ENCODE results near the gene ABCB1. TPM values are rescaled to one million over a fixed set of nuclear protein-coding genes. Genes with fewer than 3 reads are reported as not detected.

ABCB1 gene
- total and polyA plus RNA-seq, 2 of the 13 experiments (the other 11 are each of a cell fraction or from before 2014, with no cell fraction given) = 42.8 to 52.6 TPM

DNA sequence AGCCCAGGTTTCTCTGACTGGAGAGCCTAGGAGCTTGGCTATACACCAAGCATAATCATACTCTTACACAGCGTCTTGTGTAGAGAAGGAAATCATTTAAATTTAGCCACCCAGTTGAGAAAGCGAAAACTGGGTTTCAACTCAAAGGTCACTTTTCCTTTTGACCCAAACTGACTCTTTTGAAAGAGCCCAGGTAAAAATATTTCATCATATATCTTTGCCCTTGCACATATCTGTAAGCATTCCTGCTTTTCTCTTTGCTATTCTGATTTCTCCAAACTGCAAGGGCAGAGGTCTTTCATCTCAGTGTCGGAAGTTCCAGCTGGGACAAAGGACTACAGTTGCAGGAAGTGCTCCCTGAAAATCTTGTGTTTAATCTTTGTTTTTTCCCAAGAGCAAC, 103.2 kb downstream of the ABCB1 start (continued):
- TF ChIP-seq, protein P1, sequence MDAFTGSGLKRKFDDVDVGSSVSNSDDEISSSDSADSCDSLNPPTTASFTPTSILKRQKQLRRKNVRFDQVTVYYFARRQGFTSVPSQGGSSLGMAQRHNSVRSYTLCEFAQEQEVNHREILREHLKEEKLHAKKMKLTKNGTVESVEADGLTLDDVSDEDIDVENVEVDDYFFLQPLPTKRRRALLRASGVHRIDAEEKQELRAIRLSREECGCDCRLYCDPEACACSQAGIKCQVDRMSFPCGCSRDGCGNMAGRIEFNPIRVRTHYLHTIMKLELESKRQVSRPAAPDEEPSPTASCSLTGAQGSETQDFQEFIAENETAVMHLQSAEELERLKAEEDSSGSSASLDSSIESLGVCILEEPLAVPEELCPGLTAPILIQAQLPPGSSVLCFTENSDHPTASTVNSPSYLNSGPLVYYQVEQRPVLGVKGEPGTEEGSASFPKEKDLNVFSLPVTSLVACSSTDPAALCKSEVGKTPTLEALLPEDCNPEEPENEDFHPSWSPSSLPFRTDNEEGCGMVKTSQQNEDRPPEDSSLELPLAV (CRISPR knock-in tag; conservative IDR thresholded peaks at IDR 0.05; ENCODE audit: low read depth) = no peak
- TF ChIP-seq ZNF34 (CRISPR knock-in tag; IDR thresholded peaks at IDR 0.05; ENCODE audit: borderline replicate concordance) = no peak
- TF ChIP-seq CEBPZ (IDR thresholded peaks at IDR 0.05; ENCODE audit: low read length) = no peak
- TF ChIP-seq ZNF737 (CRISPR knock-in tag; IDR thresholded peaks at IDR 0.05; ENCODE audit: borderline replicate concordance) = no peak
- TF ChIP-seq GATAD1 (CRISPR knock-in tag; IDR thresholded peaks at IDR 0.05) = no peak
- no peak for TF ChIP-seq KLF11 (CRISPR knock-in tag; IDR thresholded peaks at IDR 0.05)
- TF ChIP-seq, protein P2, sequence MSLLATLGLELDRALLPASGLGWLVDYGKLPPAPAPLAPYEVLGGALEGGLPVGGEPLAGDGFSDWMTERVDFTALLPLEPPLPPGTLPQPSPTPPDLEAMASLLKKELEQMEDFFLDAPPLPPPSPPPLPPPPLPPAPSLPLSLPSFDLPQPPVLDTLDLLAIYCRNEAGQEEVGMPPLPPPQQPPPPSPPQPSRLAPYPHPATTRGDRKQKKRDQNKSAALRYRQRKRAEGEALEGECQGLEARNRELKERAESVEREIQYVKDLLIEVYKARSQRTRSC (CRISPR knock-in tag; IDR thresholded peaks at IDR 0.05; ENCODE audit: low read depth) = no peak
- no peak for TF ChIP-seq ZNF687 (CRISPR knock-in tag; IDR thresholded peaks at IDR 0.05)
- no peak for TF ChIP-seq MAFF (IDR thresholded peaks at IDR 0.05; ENCODE audit: low read depth, low read length)
- no peak for TF ChIP-seq TP53 (CRISPR knock-in tag; conservative IDR thresholded peaks at IDR 0.05)
- no peak for TF ChIP-seq SUZ12 (IDR thresholded peaks at IDR 0.05; ENCODE audit: low read depth, low read length)
- no peak for TF ChIP-seq ZNF879 (CRISPR knock-in tag; IDR thresholded peaks at IDR 0.05)
- TF ChIP-seq, protein P3, sequence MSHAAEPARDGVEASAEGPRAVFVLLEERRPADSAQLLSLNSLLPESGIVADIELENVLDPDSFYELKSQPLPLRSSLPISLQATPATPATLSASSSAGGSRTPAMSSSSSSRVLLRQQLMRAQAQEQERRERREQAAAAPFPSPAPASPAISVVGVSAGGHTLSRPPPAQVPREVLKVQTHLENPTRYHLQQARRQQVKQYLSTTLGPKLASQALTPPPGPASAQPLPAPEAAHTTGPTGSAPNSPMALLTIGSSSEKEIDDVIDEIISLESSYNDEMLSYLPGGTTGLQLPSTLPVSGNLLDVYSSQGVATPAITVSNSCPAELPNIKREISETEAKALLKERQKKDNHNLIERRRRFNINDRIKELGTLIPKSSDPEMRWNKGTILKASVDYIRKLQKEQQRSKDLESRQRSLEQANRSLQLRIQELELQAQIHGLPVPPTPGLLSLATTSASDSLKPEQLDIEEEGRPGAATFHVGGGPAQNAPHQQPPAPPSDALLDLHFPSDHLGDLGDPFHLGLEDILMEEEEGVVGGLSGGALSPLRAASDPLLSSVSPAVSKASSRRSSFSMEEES (CRISPR knock-in tag; IDR thresholded peaks at IDR 0.05) = no peak
- no peak for TF ChIP-seq SALL1 (CRISPR knock-in tag; IDR thresholded peaks at IDR 0.05)
- TF ChIP-seq PAF1 (CRISPR knock-in tag; IDR thresholded peaks at IDR 0.05) = no peak
